Measurements from ENCODE around the gene TNFRSF11A. TPM values are rescaled to one million over a fixed set of nuclear protein-coding genes. Genes with fewer than 3 reads are reported as not detected.

TNFRSF11A gene
- total RNA-seq, 2 donors from 2014 or later: 13.7 to 35.6 TPM

- Mint-ChIP-seq H3K27me3 (ENCODE audit: insufficient read depth) (peaks cover 7% of the 10 kb centered on the region), H3K36me3 (ENCODE audit: low read depth) (no peaks in the 10 kb centered on the region), H3K9me3 (no peaks in the 10 kb centered on the region), H3K4me1 (peaks cover 50% of the 10 kb centered on the region), H3K4me3 (no peak overlapping the region), H3K27ac (no peak overlapping the region)
- Histone ChIP-seq H3K9ac (ENCODE audit: extremely low read depth, low read length, poor library complexity, severe bottlenecking) (no peak overlapping the region), H3K27ac (ENCODE audit: low read depth, low read length) (no peak overlapping the region), H3K36me3 (ENCODE audit: control insufficient read depth, insufficient read depth, low read length) (no peaks in the 10 kb centered on the region), H3K4me1 (ENCODE audit: control insufficient read depth, insufficient read depth, low read length) (peaks cover 29% of the 10 kb centered on the region), H3K9me3 (ENCODE audit: control insufficient read depth, low read length) (no peaks in the 10 kb centered on the region), H3K4me3 (ENCODE audit: low read length) (no peak overlapping the region), H3K27me3 (ENCODE audit: control insufficient read depth, insufficient read depth, low read length, poor library complexity, severe bottlenecking) (no peaks in the 10 kb centered on the region)
- WGBS, 2 experiments (ENCODE audit: insufficient coverage in 1 of 2, insufficient read length in 1 of 2): 98% methylated on average over 6 to 8 of the region's 8 CpGs
- DNase-seq: no peak
- TF ChIP-seq CTCF (conservative IDR thresholded peaks at IDR 0.05): no peak
Observed at GRCh38 chr18:62331581-62332356, 6.7 kb downstream of the TNFRSF11A start.

- no peaks in the 10 kb centered on the region for H3K9me3 ChIP-seq (ENCODE audit: control insufficient read depth, low read length)
- H3K4me1 ChIP-seq (ENCODE audit: control insufficient read depth, insufficient read depth, low read length): peaks cover 25% of the 10 kb centered on the region
- no peak overlapping the region for H3K27ac Mint-ChIP-seq
- H3K27me3 ChIP-seq (ENCODE audit: control insufficient read depth, insufficient read depth, low read length, poor library complexity, severe bottlenecking): no peaks in the 10 kb centered on the region
- no peak overlapping the region for H3K9ac ChIP-seq (ENCODE audit: extremely low read depth, low read length, poor library complexity, severe bottlenecking)
- no peak overlapping the region for H3K4me3 Mint-ChIP-seq
- H3K27me3 Mint-ChIP-seq (ENCODE audit: insufficient read depth): peaks cover 2% of the 10 kb centered on the region
- H3K36me3 ChIP-seq (ENCODE audit: control insufficient read depth, insufficient read depth, low read length): no peaks in the 10 kb centered on the region
- no peak for DNase-seq
- WGBS, 2 experiments (ENCODE audit: insufficient coverage in 1 of 2, insufficient read length in 1 of 2): 99% methylated on average over 3 of the region's 3 CpGs; no CpG with 5 or more reads in 1 of the 2 experiments
- H3K4me3 ChIP-seq (ENCODE audit: low read length): no peak overlapping the region
- no peaks in the 10 kb centered on the region for H3K9me3 Mint-ChIP-seq
- H3K27ac ChIP-seq (ENCODE audit: low read depth, low read length): no peak overlapping the region
- peaks cover 46% of the 10 kb centered on the region for H3K4me1 Mint-ChIP-seq
- H3K36me3 Mint-ChIP-seq (ENCODE audit: low read depth): no peaks in the 10 kb centered on the region
- TF ChIP-seq CTCF (conservative IDR thresholded peaks at IDR 0.05): no peak
Observed at GRCh38 chr18:62332431-62332830, 7.3 kb downstream of the TNFRSF11A start.

- H3K4me1 ChIP-seq (ENCODE audit: control insufficient read depth, insufficient read depth, low read length): peaks cover 26% of the 10 kb centered on the region
- WGBS, 2 experiments (ENCODE audit: insufficient coverage in 1 of 2, insufficient read length in 1 of 2): 88 to 92% methylated on average over 10 to 13 of the region's 13 CpGs
- no peak overlapping the region for H3K9ac ChIP-seq (ENCODE audit: extremely low read depth, low read length, poor library complexity, severe bottlenecking)
- H3K27ac ChIP-seq (ENCODE audit: low read depth, low read length): no peak overlapping the region
- no peaks in the 10 kb centered on the region for H3K36me3 ChIP-seq (ENCODE audit: control insufficient read depth, insufficient read depth, low read length)
- no peaks in the 10 kb centered on the region for H3K27me3 ChIP-seq (ENCODE audit: control insufficient read depth, insufficient read depth, low read length, poor library complexity, severe bottlenecking)
- no peak for DNase-seq
- Mint-ChIP-seq H3K36me3 (ENCODE audit: low read depth) (no peaks in the 10 kb centered on the region), H3K4me3 (no peak overlapping the region), H3K4me1 (peaks cover 42% of the 10 kb centered on the region), H3K27me3 (ENCODE audit: insufficient read depth) (peaks cover 2% of the 10 kb centered on the region), H3K27ac (no peak overlapping the region), H3K9me3 (no peaks in the 10 kb centered on the region)
- no peaks in the 10 kb centered on the region for H3K9me3 ChIP-seq (ENCODE audit: control insufficient read depth, low read length)
- no peak for TF ChIP-seq CTCF (conservative IDR thresholded peaks at IDR 0.05)
- H3K4me3 ChIP-seq (ENCODE audit: low read length): no peak overlapping the region
Observed at GRCh38 chr18:62332964-62333695, 8.0 kb downstream of the TNFRSF11A start.

All from endodermal cell (in vitro differentiated cells).